ENCODE measurements around the gene CADM1. TPM values are rescaled to one million over a fixed set of nuclear protein-coding genes. Genes with fewer than 3 reads are reported as not detected.

Gene CADM1
- polyA plus RNA-seq, 3 donors = 122 to 132 (median 131) TPM

GRCh38 chr11:115255006-115255762 is 249.0 kb downstream of the CADM1 start:
- DNase-seq = no peak

- DNase-seq = no peak
Measured at GRCh38 chr11:115251126-115251525, 253.1 kb downstream of the CADM1 start.

GRCh38 chr11:115249061-115249578 is 255.1 kb downstream of the CADM1 start:
- no peak for DNase-seq

- DNase-seq = no peak
Measured at GRCh38 chr11:115247953-115248352, 256.3 kb downstream of the CADM1 start.

GRCh38 chr11:115247361-115247760 is 256.9 kb downstream of the CADM1 start:
- no peak for DNase-seq

- DNase-seq = no peak
Measured at GRCh38 chr11:115244758-115245157, 259.5 kb downstream of the CADM1 start.

- no peak for DNase-seq
Measured at GRCh38 chr11:115244296-115244695, 259.9 kb downstream of the CADM1 start.

GRCh38 chr11:115242982-115243381 is 261.2 kb downstream of the CADM1 start:
- DNase-seq = no peak

GRCh38 chr11:115241899-115242298 is 262.3 kb downstream of the CADM1 start:
- no peak for DNase-seq

GRCh38 chr11:115238791-115239190 is 265.4 kb downstream of the CADM1 start:
- no peak for DNase-seq

- no peak for DNase-seq
Measured at GRCh38 chr11:115238086-115238485, 266.1 kb downstream of the CADM1 start.

GRCh38 chr11:115237578-115237977 is 266.6 kb downstream of the CADM1 start:
- no peak for DNase-seq

- DNase-seq = no peak
Measured at GRCh38 chr11:115234794-115235193, 269.4 kb downstream of the CADM1 start.

GRCh38 chr11:115226556-115226955 is 277.7 kb downstream of the CADM1 start:
- DNase-seq = no peak

GRCh38 chr11:115224551-115224950 is 279.7 kb downstream of the CADM1 start:
- no peak for DNase-seq

GRCh38 chr11:115222863-115223530 is 281.2 kb downstream of the CADM1 start:
- no peak for DNase-seq

GRCh38 chr11:115222218-115222862 is 281.9 kb downstream of the CADM1 start:
- DNase-seq = no peak

GRCh38 chr11:115221461-115222069 is 282.6 kb downstream of the CADM1 start:
- DNase-seq = no peak

- no peak for DNase-seq
Measured at GRCh38 chr11:115220911-115221310, 283.3 kb downstream of the CADM1 start.

- no peak for DNase-seq
Measured at GRCh38 chr11:115220423-115220822, 283.8 kb downstream of the CADM1 start.

GRCh38 chr11:115219376-115219775 is 284.8 kb downstream of the CADM1 start:
- DNase-seq = no peak

- DNase-seq = no peak
Measured at GRCh38 chr11:115217726-115218311, 286.4 kb downstream of the CADM1 start.
